K562 (cell line): ENCODE results near the gene FANK1. TPM values are rescaled to one million over a fixed set of nuclear protein-coding genes. Genes with fewer than 3 reads are reported as not detected.

Experiments
- BRF2 ChIP-seq: IDR thresholded peaks from 3 replicates; pipeline ENCODE4 v1.6.1; 2011; ENCODE audit warnings: borderline replicate concordance, mild to moderate bottlenecking; ENCODE audit not compliant: insufficient read length, insufficient read depth
- CBFA2T2 ChIP-seq: fragments of 450-650 bp; conservative IDR thresholded peaks from 2 replicates; pipeline ENCODE4 v1.6.1; 2017; ENCODE audit warnings: mild to moderate bottlenecking
- CBX3 ChIP-seq, 2 experiments: IDR thresholded peaks; 1 replicate in 1 of 2; 2 replicates in 1 of 2; pipeline ENCODE4 v1.6.1; 2012; ENCODE audit warnings: inconsistent platforms in 2 of 2, low read length in 2 of 2, borderline replicate concordance in 1 of 2, control low read depth in 1 of 2
- CC2D1A ChIP-seq: fragments of 450-650 bp; IDR thresholded peaks from 2 replicates; pipeline ENCODE4 v1.6.1; 2017; ENCODE audit warnings: mild to moderate bottlenecking
- HNRNPUL1 ChIP-seq: fragments of 200-400 bp; formaldehyde crosslinking; IDR thresholded peaks from 2 replicates; pipeline ENCODE4 v1.6.1; 2017; ENCODE audit warnings: low read length
- KLF16 ChIP-seq: IDR thresholded peaks from 2 replicates; pipeline ENCODE4 v1.6.1; 2016; ENCODE audit warnings: antibody characterized with exemption
- NFIC ChIP-seq: fragments of 450-650 bp; IDR thresholded peaks from 2 replicates; pipeline ENCODE4 v1.6.1; 2017; ENCODE audit warnings: mild to moderate bottlenecking, inconsistent platforms
- POLR3G ChIP-seq: IDR thresholded peaks from 2 replicates; pipeline ENCODE4 v1.6.1; 2011; ENCODE audit not compliant: insufficient read length, insufficient replicate concordance; ENCODE audit errors: extremely low read depth
- PRMT5 ChIP-seq: sonication (generic); formaldehyde crosslinking; IDR thresholded peaks from 2 replicates; pipeline ENCODE4 v1.5.0; 2020; ENCODE audit warnings: missing genetic modification reagents
- RUNX1 ChIP-seq: sonication (generic); IDR thresholded peaks from 2 replicates; pipeline ENCODE4 v1.6.1; 2016; ENCODE audit warnings: antibody characterized with exemption, low read depth
- SP1 ChIP-seq: sonication (generic); formaldehyde crosslinking; IDR thresholded peaks from 2 replicates; pipeline ENCODE4 v1.8.1; 2022; ENCODE audit warnings: mild to moderate bottlenecking, missing genetic modification reagents
- STAT5A ChIP-seq: IDR thresholded peaks from 2 replicates; pipeline ENCODE4 v1.6.1; 2012; ENCODE audit warnings: low read length, inconsistent platforms, borderline replicate concordance
- ZC3H8 ChIP-seq: fragments of 450-650 bp; IDR thresholded peaks from 2 replicates; pipeline ENCODE4 v1.6.1; 2017
- ZFX ChIP-seq: sonication (generic); formaldehyde crosslinking; IDR thresholded peaks from 2 replicates; pipeline ENCODE4 v1.8.0; 2022; ENCODE audit warnings: mild to moderate bottlenecking, missing genetic modification reagents, moderate library complexity
- ZNF175 ChIP-seq: fragments of 200-800 bp; sonication (Bioruptor generic); IDR thresholded peaks from 2 replicates; pipeline ENCODE4 v1.6.1; 2016; ENCODE audit warnings: low read depth, mild to moderate bottlenecking, missing genetic modification characterization, missing compliant biosample characterization
- polyA plus RNA-seq, 8 experiments: library from polyadenylated mRNA; depleted of rRNA in 4 of 8; stranded (reverse) in 5 of 8; unstranded in 3 of 8; fragments of >200 nt; fragmentation: Nextera tagmentation in 2 of 8; fragmentation: Illumina TruSeq in 1 of 8; extraction: Ambion mirVana in 2 of 8; extraction: Trizol in 1 of 8; gene quantifications; 2 replicates each; pipeline versions ENCODE4 v1.2.1 to v1.2.3, GENCODE V29; 2011 to 2014; ENCODE audit warnings: inconsistent platforms in 1 of 8, missing spikeins in 1 of 8
- total RNA-seq, 7 experiments: library from RNA; depleted of rRNA in 6 of 7; stranded (reverse); fragments of >200 nt in 6 of 7; fragmentation: Illumina TruSeq in 2 of 7; extraction: Trizol in 2 of 7; gene quantifications; 2 replicates each; pipeline versions ENCODE4 v1.2.1 to v1.2.3, GENCODE V29; 2011 to 2021; ENCODE audit warnings: low replicate concordance in 1 of 7
- TF ChIP-seq, protein P1 (sequence below): fragments of 250-450 bp; sonication (Bioruptor Pico); IDR thresholded peaks from 2 replicates; pipeline ENCODE4 v1.4.0; 2020; ENCODE audit warnings: mild to moderate bottlenecking, moderate library complexity, borderline replicate concordance
- TF ChIP-seq, protein P2 (sequence below): fragments of 200-800 bp; sonication (Bioruptor generic); IDR thresholded peaks from 2 replicates; pipeline ENCODE4 v1.6.1; 2017; ENCODE audit warnings: missing genetic modification characterization, missing compliant biosample characterization
- TF ChIP-seq, protein P3 (sequence below): fragments of 250-450 bp; sonication (Bioruptor Pico); IDR thresholded peaks from 2 replicates; pipeline ENCODE4 v1.5.0; 2021; ENCODE audit warnings: mild to moderate bottlenecking, borderline replicate concordance

FANK1 gene
- total and polyA plus RNA-seq, 9 of the 15 experiments (the other 6 are each of a cell fraction or from before 2014, with no cell fraction given) = 0.11 to 2.3 (median 0.51) TPM; not detected in 1

GRCh38 chr10:126013489-126014281 lies 117.3 kb downstream of the FANK1 start (continued):
- TF ChIP-seq BRF2 (no peak), POLR3G (no peak), KLF16 (0 out of 2 replicates have a peak, but pooled peaks have one; percentile 33), CC2D1A (no peak), CBX3 (IDR thresholded peaks at IDR 0.05; ENCODE audit: borderline replicate concordance in 1 of 2, low read length in 2 of 2) (no peak), RUNX1 (no peak), HNRNPUL1 (no peak), CBFA2T2 (peak; percentile 89), PRMT5 (CRISPR knock-in tag) (no peak), ZFX (CRISPR knock-in tag) (no peak), STAT5A (no peak), SP1 (CRISPR knock-in tag) (no peak), NFIC (peak; percentile 21; the same call in 1 of the 2 replicates), ZNF175 (CRISPR knock-in tag) (no peak), ZC3H8 (no peak)
- TF ChIP-seq, protein P1, sequence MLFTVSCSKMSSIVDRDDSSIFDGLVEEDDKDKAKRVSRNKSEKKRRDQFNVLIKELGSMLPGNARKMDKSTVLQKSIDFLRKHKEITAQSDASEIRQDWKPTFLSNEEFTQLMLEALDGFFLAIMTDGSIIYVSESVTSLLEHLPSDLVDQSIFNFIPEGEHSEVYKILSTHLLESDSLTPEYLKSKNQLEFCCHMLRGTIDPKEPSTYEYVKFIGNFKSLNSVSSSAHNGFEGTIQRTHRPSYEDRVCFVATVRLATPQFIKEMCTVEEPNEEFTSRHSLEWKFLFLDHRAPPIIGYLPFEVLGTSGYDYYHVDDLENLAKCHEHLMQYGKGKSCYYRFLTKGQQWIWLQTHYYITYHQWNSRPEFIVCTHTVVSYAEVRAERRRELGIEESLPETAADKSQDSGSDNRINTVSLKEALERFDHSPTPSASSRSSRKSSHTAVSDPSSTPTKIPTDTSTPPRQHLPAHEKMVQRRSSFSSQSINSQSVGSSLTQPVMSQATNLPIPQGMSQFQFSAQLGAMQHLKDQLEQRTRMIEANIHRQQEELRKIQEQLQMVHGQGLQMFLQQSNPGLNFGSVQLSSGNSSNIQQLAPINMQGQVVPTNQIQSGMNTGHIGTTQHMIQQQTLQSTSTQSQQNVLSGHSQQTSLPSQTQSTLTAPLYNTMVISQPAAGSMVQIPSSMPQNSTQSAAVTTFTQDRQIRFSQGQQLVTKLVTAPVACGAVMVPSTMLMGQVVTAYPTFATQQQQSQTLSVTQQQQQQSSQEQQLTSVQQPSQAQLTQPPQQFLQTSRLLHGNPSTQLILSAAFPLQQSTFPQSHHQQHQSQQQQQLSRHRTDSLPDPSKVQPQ = no peak
- TF ChIP-seq, protein P2, sequence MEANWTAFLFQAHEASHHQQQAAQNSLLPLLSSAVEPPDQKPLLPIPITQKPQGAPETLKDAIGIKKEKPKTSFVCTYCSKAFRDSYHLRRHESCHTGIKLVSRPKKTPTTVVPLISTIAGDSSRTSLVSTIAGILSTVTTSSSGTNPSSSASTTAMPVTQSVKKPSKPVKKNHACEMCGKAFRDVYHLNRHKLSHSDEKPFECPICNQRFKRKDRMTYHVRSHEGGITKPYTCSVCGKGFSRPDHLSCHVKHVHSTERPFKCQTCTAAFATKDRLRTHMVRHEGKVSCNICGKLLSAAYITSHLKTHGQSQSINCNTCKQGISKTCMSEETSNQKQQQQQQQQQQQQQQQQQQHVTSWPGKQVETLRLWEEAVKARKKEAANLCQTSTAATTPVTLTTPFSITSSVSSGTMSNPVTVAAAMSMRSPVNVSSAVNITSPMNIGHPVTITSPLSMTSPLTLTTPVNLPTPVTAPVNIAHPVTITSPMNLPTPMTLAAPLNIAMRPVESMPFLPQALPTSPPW (CRISPR knock-in tag) = no peak
- TF ChIP-seq, protein P3, sequence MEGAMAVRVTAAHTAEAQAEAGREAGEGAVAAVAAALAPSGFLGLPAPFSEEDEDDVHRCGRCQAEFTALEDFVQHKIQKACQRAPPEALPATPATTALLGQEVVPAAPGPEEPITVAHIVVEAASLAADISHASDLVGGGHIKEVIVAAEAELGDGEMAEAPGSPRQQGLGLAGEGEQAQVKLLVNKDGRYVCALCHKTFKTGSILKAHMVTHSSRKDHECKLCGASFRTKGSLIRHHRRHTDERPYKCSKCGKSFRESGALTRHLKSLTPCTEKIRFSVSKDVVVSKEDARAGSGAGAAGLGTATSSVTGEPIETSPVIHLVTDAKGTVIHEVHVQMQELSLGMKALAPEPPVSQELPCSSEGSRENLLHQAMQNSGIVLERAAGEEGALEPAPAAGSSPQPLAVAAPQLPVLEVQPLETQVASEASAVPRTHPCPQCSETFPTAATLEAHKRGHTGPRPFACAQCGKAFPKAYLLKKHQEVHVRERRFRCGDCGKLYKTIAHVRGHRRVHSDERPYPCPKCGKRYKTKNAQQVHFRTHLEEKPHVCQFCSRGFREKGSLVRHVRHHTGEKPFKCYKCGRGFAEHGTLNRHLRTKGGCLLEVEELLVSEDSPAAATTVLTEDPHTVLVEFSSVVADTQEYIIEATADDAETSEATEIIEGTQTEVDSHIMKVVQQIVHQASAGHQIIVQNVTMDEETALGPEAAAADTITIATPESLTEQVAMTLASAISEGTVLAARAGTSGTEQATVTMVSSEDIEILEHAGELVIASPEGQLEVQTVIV (CRISPR knock-in tag) = no peak
